Activated naive CD8-positive, alpha-beta T cell treated with anti-CD3 and anti-CD28 coated beads for 36 hours (primary cell): Measurements from ENCODE around the gene KIRREL3. TPM values are rescaled to one million over a fixed set of nuclear protein-coding genes. Genes with fewer than 3 reads are reported as not detected.

Source experiments
- DNase-seq: peaks from one replicate; pipeline ENCODE4 v3.0.0; 2021
- H3K27ac Mint-ChIP-seq: one replicate; pipeline ENCODE4 v1.8.0; 2022; ENCODE audit warnings: mild to moderate bottlenecking, moderate library complexity, mixed read lengths
- H3K27me3 Mint-ChIP-seq: one replicate; pipeline ENCODE4 v1.8.0; 2022; ENCODE audit warnings: mild to moderate bottlenecking, mixed read lengths
- H3K36me3 Mint-ChIP-seq: one replicate; pipeline ENCODE4 v1.8.0; 2021; ENCODE audit warnings: mild to moderate bottlenecking, mixed read lengths
- H3K4me1 Mint-ChIP-seq: one replicate; pipeline ENCODE4 v1.8.0; 2021; ENCODE audit warnings: mixed read lengths
- H3K4me3 Mint-ChIP-seq: one replicate; pipeline ENCODE4 v1.8.0; 2022; ENCODE audit warnings: mild to moderate bottlenecking, moderate library complexity, mixed read lengths
- H3K9me3 Mint-ChIP-seq: one replicate; pipeline ENCODE4 v1.8.0; 2022; ENCODE audit warnings: mixed read lengths
- total RNA-seq, 2 experiments: library from RNA; stranded (reverse); gene quantifications; one replicate each; pipeline ENCODE4 v1.2.3, GENCODE V29; 2021

KIRREL3 gene
- total RNA-seq, 2 experiments from 2014 or later, result not detected

- Mint-ChIP-seq H3K4me1 (no peaks in the 10 kb centered on the region), H3K27ac (no peak overlapping the region), H3K36me3 (no peaks in the 10 kb centered on the region), H3K27me3 (no peaks in the 10 kb centered on the region), H3K4me3 (no peak overlapping the region), H3K9me3 (no peaks in the 10 kb centered on the region)
- no peak for DNase-seq
Measured at GRCh38 chr11:126863294-126863997, 137.1 kb downstream of the KIRREL3 start.

GRCh38 chr11:126862664-126863243 lies 137.8 kb downstream of the KIRREL3 start:
- no peaks in the 10 kb centered on the region for H3K27me3 Mint-ChIP-seq
- no peak for DNase-seq
- H3K27ac Mint-ChIP-seq, result no peak overlapping the region
- no peak overlapping the region for H3K4me3 Mint-ChIP-seq
- H3K9me3 Mint-ChIP-seq, result no peaks in the 10 kb centered on the region
- no peaks in the 10 kb centered on the region for H3K4me1 Mint-ChIP-seq
- H3K36me3 Mint-ChIP-seq, result no peaks in the 10 kb centered on the region

GRCh38 chr11:126861796-126862459 lies 138.6 kb downstream of the KIRREL3 start:
- DNase-seq, result no peak
- Mint-ChIP-seq H3K36me3 (no peaks in the 10 kb centered on the region), H3K4me1 (no peaks in the 10 kb centered on the region), H3K9me3 (no peaks in the 10 kb centered on the region), H3K27me3 (no peaks in the 10 kb centered on the region), H3K27ac (no peak overlapping the region), H3K4me3 (no peak overlapping the region)

- no peaks in the 10 kb centered on the region for H3K9me3 Mint-ChIP-seq
- H3K36me3 Mint-ChIP-seq, result no peaks in the 10 kb centered on the region
- H3K4me3 Mint-ChIP-seq, result no peak overlapping the region
- H3K4me1 Mint-ChIP-seq, result no peaks in the 10 kb centered on the region
- no peak overlapping the region for H3K27ac Mint-ChIP-seq
- no peaks in the 10 kb centered on the region for H3K27me3 Mint-ChIP-seq
- no peak for DNase-seq
Measured at GRCh38 chr11:126857860-126858808, 142.4 kb downstream of the KIRREL3 start.

- Mint-ChIP-seq H3K27me3 (no peaks in the 10 kb centered on the region), H3K9me3 (no peaks in the 10 kb centered on the region), H3K36me3 (no peaks in the 10 kb centered on the region), H3K4me1 (no peaks in the 10 kb centered on the region), H3K27ac (no peak overlapping the region), H3K4me3 (no peak overlapping the region)
- no peak for DNase-seq
Measured at GRCh38 chr11:126855536-126855935, 145.0 kb downstream of the KIRREL3 start.

- H3K27ac Mint-ChIP-seq, result no peak overlapping the region
- H3K4me1 Mint-ChIP-seq, result no peaks in the 10 kb centered on the region
- DNase-seq, result no peak
- H3K9me3 Mint-ChIP-seq, result no peaks in the 10 kb centered on the region
- H3K27me3 Mint-ChIP-seq, result no peaks in the 10 kb centered on the region
- H3K36me3 Mint-ChIP-seq, result no peaks in the 10 kb centered on the region
- no peak overlapping the region for H3K4me3 Mint-ChIP-seq
Measured at GRCh38 chr11:126853732-126854131, 146.8 kb downstream of the KIRREL3 start.

GRCh38 chr11:126844789-126845188 lies 155.8 kb downstream of the KIRREL3 start:
- H3K4me1 Mint-ChIP-seq, result no peaks in the 10 kb centered on the region
- no peaks in the 10 kb centered on the region for H3K36me3 Mint-ChIP-seq
- DNase-seq, result no peak
- H3K27me3 Mint-ChIP-seq, result no peaks in the 10 kb centered on the region
- no peaks in the 10 kb centered on the region for H3K9me3 Mint-ChIP-seq
- H3K27ac Mint-ChIP-seq, result no peak overlapping the region
- H3K4me3 Mint-ChIP-seq, result no peak overlapping the region

- no peak overlapping the region for H3K4me3 Mint-ChIP-seq
- H3K9me3 Mint-ChIP-seq, result no peaks in the 10 kb centered on the region
- H3K36me3 Mint-ChIP-seq, result no peaks in the 10 kb centered on the region
- no peak for DNase-seq
- peaks cover 4% of the 10 kb centered on the region for H3K27me3 Mint-ChIP-seq
- H3K4me1 Mint-ChIP-seq, result no peaks in the 10 kb centered on the region
- no peak overlapping the region for H3K27ac Mint-ChIP-seq
Measured at GRCh38 chr11:126843096-126843495, 157.5 kb downstream of the KIRREL3 start.

- H3K27me3 Mint-ChIP-seq, result peaks cover 4% of the 10 kb centered on the region
- no peak overlapping the region for H3K27ac Mint-ChIP-seq
- H3K4me3 Mint-ChIP-seq, result no peak overlapping the region
- H3K9me3 Mint-ChIP-seq, result no peaks in the 10 kb centered on the region
- no peaks in the 10 kb centered on the region for H3K4me1 Mint-ChIP-seq
- H3K36me3 Mint-ChIP-seq, result no peaks in the 10 kb centered on the region
- no peak for DNase-seq
Measured at GRCh38 chr11:126841999-126842398, 158.6 kb downstream of the KIRREL3 start.

GRCh38 chr11:126840975-126841374 lies 159.6 kb downstream of the KIRREL3 start:
- no peak for DNase-seq
- Mint-ChIP-seq H3K36me3 (no peaks in the 10 kb centered on the region), H3K27me3 (peaks cover 4% of the 10 kb centered on the region), H3K4me1 (no peaks in the 10 kb centered on the region), H3K9me3 (no peaks in the 10 kb centered on the region), H3K4me3 (no peak overlapping the region), H3K27ac (no peak overlapping the region)

GRCh38 chr11:126840201-126840886 lies 160.2 kb downstream of the KIRREL3 start:
- Mint-ChIP-seq H3K4me3 (no peak overlapping the region), H3K27ac (no peak overlapping the region), H3K36me3 (no peaks in the 10 kb centered on the region), H3K9me3 (no peaks in the 10 kb centered on the region), H3K4me1 (no peaks in the 10 kb centered on the region), H3K27me3 (peaks cover 4% of the 10 kb centered on the region)
- no peak for DNase-seq

- Mint-ChIP-seq H3K4me1 (no peaks in the 10 kb centered on the region), H3K36me3 (no peaks in the 10 kb centered on the region), H3K4me3 (no peak overlapping the region), H3K9me3 (no peaks in the 10 kb centered on the region), H3K27ac (no peak overlapping the region), H3K27me3 (peaks cover 4% of the 10 kb centered on the region)
- no peak for DNase-seq
Measured at GRCh38 chr11:126839496-126839895, 161.1 kb downstream of the KIRREL3 start.

- H3K4me1 Mint-ChIP-seq, result no peaks in the 10 kb centered on the region
- H3K27me3 Mint-ChIP-seq, result peaks cover 4% of the 10 kb centered on the region
- no peak overlapping the region for H3K27ac Mint-ChIP-seq
- no peak for DNase-seq
- H3K36me3 Mint-ChIP-seq, result no peaks in the 10 kb centered on the region
- no peaks in the 10 kb centered on the region for H3K9me3 Mint-ChIP-seq
- no peak overlapping the region for H3K4me3 Mint-ChIP-seq
Measured at GRCh38 chr11:126838779-126839178, 161.8 kb downstream of the KIRREL3 start.

GRCh38 chr11:126837581-126837980 lies 163.0 kb downstream of the KIRREL3 start:
- Mint-ChIP-seq H3K27me3 (peaks cover 4% of the 10 kb centered on the region), H3K4me3 (no peak overlapping the region), H3K36me3 (no peaks in the 10 kb centered on the region), H3K9me3 (no peaks in the 10 kb centered on the region), H3K4me1 (no peaks in the 10 kb centered on the region), H3K27ac (no peak overlapping the region)
- DNase-seq, result no peak
